ENCODE data around the gene CST3.

- TF ChIP-seq POLR2A (IDR thresholded peaks at IDR 0.05) (no peak), CTCF (IDR thresholded peaks at IDR 0.05) (no peak)
Measured at GRCh38 chr20:23607497-23608245, 30.1 kb downstream of the CST3 start.

All from heart left ventricle (tissue), 13 donors.